OCI-LY3 (cell line): Measurements from ENCODE around the gene RIC1.

Source experiments
- EZH2phosphoT487 ChIP-seq: fragments of 200-600 bp; shearing (Covaris generic); IDR thresholded peaks from 2 replicates; pipeline ENCODE4 v1.6.1; 2018; ENCODE audit warnings: antibody characterized with exemption, mixed run types, low read depth
- TF ChIP-seq, protein P1 (sequence below): fragments of 200-600, 300-600 bp; sonication (generic); IDR thresholded peaks from 2 replicates; pipeline ENCODE4 v1.5.1; 2014; ENCODE audit warnings: antibody characterized with exemption, low read length, low read depth

- TF ChIP-seq, protein P1, sequence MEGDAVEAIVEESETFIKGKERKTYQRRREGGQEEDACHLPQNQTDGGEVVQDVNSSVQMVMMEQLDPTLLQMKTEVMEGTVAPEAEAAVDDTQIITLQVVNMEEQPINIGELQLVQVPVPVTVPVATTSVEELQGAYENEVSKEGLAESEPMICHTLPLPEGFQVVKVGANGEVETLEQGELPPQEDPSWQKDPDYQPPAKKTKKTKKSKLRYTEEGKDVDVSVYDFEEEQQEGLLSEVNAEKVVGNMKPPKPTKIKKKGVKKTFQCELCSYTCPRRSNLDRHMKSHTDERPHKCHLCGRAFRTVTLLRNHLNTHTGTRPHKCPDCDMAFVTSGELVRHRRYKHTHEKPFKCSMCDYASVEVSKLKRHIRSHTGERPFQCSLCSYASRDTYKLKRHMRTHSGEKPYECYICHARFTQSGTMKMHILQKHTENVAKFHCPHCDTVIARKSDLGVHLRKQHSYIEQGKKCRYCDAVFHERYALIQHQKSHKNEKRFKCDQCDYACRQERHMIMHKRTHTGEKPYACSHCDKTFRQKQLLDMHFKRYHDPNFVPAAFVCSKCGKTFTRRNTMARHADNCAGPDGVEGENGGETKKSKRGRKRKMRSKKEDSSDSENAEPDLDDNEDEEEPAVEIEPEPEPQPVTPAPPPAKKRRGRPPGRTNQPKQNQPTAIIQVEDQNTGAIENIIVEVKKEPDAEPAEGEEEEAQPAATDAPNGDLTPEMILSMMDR = no peak
- no peak for TF ChIP-seq EZH2phosphoT487
Measured at GRCh38 chr9:5715548-5716127, 86.7 kb downstream of the RIC1 start.
